ENCODE data around the gene SERPINA4.

DNA sequence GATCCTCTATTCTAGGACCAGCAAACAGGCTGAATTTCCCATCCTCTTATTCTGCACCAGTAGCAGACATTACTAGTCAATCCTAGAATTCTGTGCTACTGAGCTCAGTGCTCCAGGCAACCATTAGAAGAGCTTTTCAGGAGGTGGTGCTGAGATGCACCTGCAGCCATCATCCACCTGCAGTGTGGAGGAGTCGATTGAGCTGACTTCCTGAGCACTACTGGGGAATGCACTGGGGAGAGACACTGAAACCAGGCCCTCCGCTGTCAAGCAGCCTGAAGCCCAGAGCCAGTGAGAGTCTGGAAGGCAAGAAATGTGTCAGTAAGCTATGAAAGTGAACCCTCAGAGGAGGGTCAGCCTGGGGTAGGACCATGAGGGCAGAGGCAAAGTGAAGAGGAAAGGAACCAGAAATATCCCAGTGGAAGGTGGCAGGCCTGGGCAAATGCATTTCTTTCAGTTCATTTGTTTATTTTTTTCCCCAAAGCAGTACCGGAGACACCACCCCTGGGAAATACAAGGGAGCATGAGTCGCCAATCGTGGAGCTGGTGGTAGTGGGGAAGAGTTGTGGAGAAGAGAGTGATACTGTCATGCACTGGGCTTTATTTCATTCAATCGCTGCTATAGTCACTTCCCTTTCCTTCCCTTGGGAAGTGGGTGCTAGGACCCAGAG, 23.0 kb upstream of the SERPINA4 start:
- TF ChIP-seq CTCF (conservative IDR thresholded peaks at IDR 0.05 in 1 of 2, IDR thresholded peaks at IDR 0.05 in 1 of 2; ENCODE audit: low read depth in 1 of 2, low read length in 2 of 2) (no peak), EZH2 (IDR thresholded peaks at IDR 0.05; ENCODE audit: low read length, missing control alignments) (no peak)

Data from fibroblast of lung (primary cell).